GM12878 (cell line): ENCODE results near the gene NDUFV3. TPM values are rescaled to one million over a fixed set of nuclear protein-coding genes. Genes with fewer than 3 reads are reported as not detected.

Experiments used
- ATAC-seq: fragments of 200-7000 bp; cut with Tn5 transposase; 3 replicates; pipeline ENCODE4 v1.9.1; 2020; ENCODE audit warnings: mild to moderate bottlenecking, moderate library complexity
- BruUV-seq: library from RNA; stranded (reverse); fragments of 400-500 nt; replicated peaks from 2 replicates; lab custom pipeline; 2021; lab: Mats Ljungman, UMichigan
- CTCF ChIA-PET: fragments of 300-600 bp; sonication (Branson Sonifier 250); formaldehyde crosslinking; extraction: SDS; loops from one replicate; lab custom pipeline; 2021; ENCODE audit warnings: inconsistent platforms; lab: Yijun Ruan, JAX
- POLR2A ChIA-PET: fragments of 350-600 bp; formaldehyde crosslinking; extraction: SDS; loops from one replicate; lab custom pipeline; 2021; ENCODE audit warnings: inconsistent platforms; lab: Charles Lee
- RAD21 ChIA-PET: fragments of 300-600 bp; sonication (Branson Sonifier 250); formaldehyde crosslinking; loops from one replicate; lab custom pipeline; 2023; ENCODE audit warnings: antibody characterized with exemption; ENCODE audit not compliant: unreplicated experiment; lab: Charles Lee
- SMC1A ChIA-PET: fragments of 300-600 bp; sonication (Branson Sonifier 250); formaldehyde crosslinking; loops from one replicate; lab custom pipeline; 2023; ENCODE audit not compliant: unreplicated experiment, uncharacterized antibody; lab: Charles Lee
- DNase-seq: peaks from one replicate; pipeline ENCODE4 v3.0.0-alpha.2; 2011; ENCODE audit warnings: low read depth, low spot score
- FAIRE-seq: peaks from 3 replicates; lab custom pipeline; 2011; peaks lifted over from hg19 to GRCh38; lab: Jason Lieb, UNC
- H2AFZ ChIP-seq: 2 replicates; pipeline ENCODE4 v1.6.0; 2011; ENCODE audit warnings: low read depth, low read length, control low read depth; ENCODE audit not compliant: control insufficient read depth
- H3K27ac ChIP-seq: 2 replicates; pipeline ENCODE4 v1.5.1; 2011; ENCODE audit warnings: control low read depth; ENCODE audit not compliant: control insufficient read depth, insufficient read depth
- H3K27me3 ChIP-seq, 2 experiments: replicated peaks in 1 of 2; 2 replicates each; pipeline versions ENCODE4 v1.6.0 to v1.6.1; 2011; ENCODE audit warnings: low read length in 1 of 2; ENCODE audit not compliant: control insufficient read depth in 2 of 2, insufficient read depth in 2 of 2
- H3K36me3 ChIP-seq, 2 experiments: 2 replicates each; pipeline ENCODE4 v1.5.1; 2011; ENCODE audit warnings: low read length in 1 of 2; ENCODE audit not compliant: control insufficient read depth in 2 of 2, insufficient read depth in 2 of 2
- H3K4me1 ChIP-seq: 2 replicates; pipeline ENCODE4 v1.6.1; 2011; ENCODE audit warnings: mild to moderate bottlenecking, low read length, moderate library complexity, mixed read lengths; ENCODE audit not compliant: control insufficient read depth, insufficient read depth
- H3K4me2 ChIP-seq: 2 replicates; pipeline ENCODE4 v1.6.0; 2011; ENCODE audit warnings: control low read depth; ENCODE audit not compliant: control insufficient read depth, insufficient read depth
- H3K4me3 ChIP-seq: fragments of 200-600 bp; sonication (generic); 2 replicates; pipeline ENCODE4 v1.5.1; 2016
- H3K79me2 ChIP-seq: 2 replicates; pipeline ENCODE4 v1.6.0; 2011; ENCODE audit warnings: low read length; ENCODE audit not compliant: control insufficient read depth, insufficient read depth
- H3K9ac ChIP-seq: 2 replicates; pipeline ENCODE4 v1.8.0; 2011; ENCODE audit warnings: low read length, control low read depth, mixed read lengths; ENCODE audit not compliant: control insufficient read depth, insufficient read depth
- H3K9me3 ChIP-seq: replicated peaks from 3 replicates; pipeline ENCODE4 v1.5.1; 2011; ENCODE audit warnings: mild to moderate bottlenecking, low read length; ENCODE audit not compliant: control insufficient read depth, insufficient read depth
- H4K20me1 ChIP-seq: 2 replicates; pipeline ENCODE4 v1.6.0; 2011; ENCODE audit not compliant: control insufficient read depth, insufficient read depth
- HCFC1 ChIP-seq: fragments of 150-350 bp; IDR thresholded peaks from 2 replicates; pipeline ENCODE4 v1.6.1; 2014; ENCODE audit warnings: low read length
- NFIC ChIP-seq: IDR thresholded peaks from 2 replicates; pipeline ENCODE4 v1.6.1; 2012; ENCODE audit warnings: low read depth, mild to moderate bottlenecking, inconsistent platforms, low read length, moderate library complexity
- PAX5 ChIP-seq: IDR thresholded peaks from 2 replicates; pipeline ENCODE4 v1.6.1; 2011; ENCODE audit warnings: low read depth, low read length, borderline replicate concordance
- PKNOX1 ChIP-seq: fragments of 450-650 bp; IDR thresholded peaks from 2 replicates; pipeline ENCODE4 v1.6.1; 2016; ENCODE audit warnings: mild to moderate bottlenecking
- PML ChIP-seq: IDR thresholded peaks from 2 replicates; pipeline ENCODE4 v1.6.1; 2012; ENCODE audit warnings: low read length, inconsistent platforms
- SKIL ChIP-seq: fragments of 450-650 bp; IDR thresholded peaks from 2 replicates; pipeline ENCODE4 v1.6.1; 2017; ENCODE audit warnings: mild to moderate bottlenecking, low read depth, inconsistent platforms; ENCODE audit not compliant: poor library complexity, severe bottlenecking
- SMARCA5 ChIP-seq: fragments of 450-650 bp; IDR thresholded peaks from 2 replicates; pipeline ENCODE4 v1.6.1; 2017; ENCODE audit warnings: mild to moderate bottlenecking
- STAT3 ChIP-seq: IDR thresholded peaks from 2 replicates; pipeline ENCODE4 v1.6.1; 2011; ENCODE audit warnings: low read depth, low read length, improper control_type of control experiment
- SUPT20H ChIP-seq: IDR thresholded peaks from 2 replicates; pipeline ENCODE4 v1.6.1; 2011; ENCODE audit warnings: low read depth, mild to moderate bottlenecking, low read length, moderate library complexity, borderline replicate concordance; ENCODE audit not compliant: control insufficient read depth
- TBL1XR1 ChIP-seq: IDR thresholded peaks from 2 replicates; pipeline ENCODE4 v1.6.1; 2012; ENCODE audit warnings: low read depth, low read length, improper control_type of control experiment
- ZNF592 ChIP-seq: fragments of 450-650 bp; IDR thresholded peaks from 2 replicates; pipeline ENCODE4 v1.6.1; 2017; ENCODE audit warnings: mild to moderate bottlenecking, moderate library complexity
- WGBS: methylation state at CpG from one replicate; pipeline ENCODE4 v1.1.6; 2016; ENCODE audit warnings: low lambda C conversion rate; ENCODE audit not compliant: insufficient replicate concordance, insufficient coverage; ENCODE audit errors: missing lambda C conversion rate; 5-methylcytosine and 5-hydroxymethylcytosine counted together
- in situ Hi-C: fragments of 300-500 bp; cut with MboI; formaldehyde crosslinking; loops from 9 replicates; pipeline ENCODE4 v1.14.3; 2018; ENCODE audit warnings: mixed read lengths
- intact Hi-C: fragments of 100-400 bp; cut with micrococcal nuclease; formaldehyde crosslinking; loops from one replicate; pipeline ENCODE4 v1.14.2; 2022; ENCODE audit not compliant: unreplicated experiment
- polyA plus RNA-seq, 11 experiments: library from polyadenylated mRNA; depleted of rRNA in 4 of 11; unstranded in 6 of 11; stranded (reverse) in 5 of 11; fragments of >200 nt; fragmentation: Nextera tagmentation in 4 of 11; fragmentation: Illumina TruSeq in 1 of 11; extraction: Ambion mirVana in 4 of 11; extraction: Trizol in 1 of 11; gene quantifications; 1 replicate in 1 of 11; 2 replicates in 10 of 11; pipeline versions ENCODE4 v1.2.1 to v1.2.3, GENCODE V29; 2011 to 2016; ENCODE audit warnings: inconsistent platforms in 2 of 11, missing spikeins in 2 of 11, low read depth in 1 of 11
- total RNA-seq, 4 experiments: library from RNA; depleted of rRNA in 3 of 4; stranded (reverse); fragments of >200 nt in 3 of 4; fragmentation: Illumina TruSeq in 1 of 4; extraction: Trizol in 1 of 4; gene quantifications; 2 replicates each; pipeline versions ENCODE4 v1.2.1 to v1.2.3, GENCODE V29; 2013 to 2021

NDUFV3 gene
- total and polyA plus RNA-seq, 10 of the 15 experiments (the other 5 are each of a cell fraction or from before 2014, with no cell fraction given): 7.0 to 44.7 (median 29.9) TPM

- FAIRE-seq (no peak), ATAC-seq (no peak), DNase-seq (no peak)
- H3K4me2 ChIP-seq: no peak overlapping the region
- POLR2A ChIA-PET: no interaction called here
- TF ChIP-seq PKNOX1 (no peak), HCFC1 (no peak), NFIC (no peak), STAT3 (no peak), TBL1XR1 (no peak), SUPT20H (no peak)
- H2AFZ ChIP-seq: no peak overlapping the region
- no peak overlapping the region for H3K9ac ChIP-seq
- no peak overlapping the region for H3K4me3 ChIP-seq
- H3K4me1 ChIP-seq: no peaks in the 10 kb centered on the region
- no peaks in the 10 kb centered on the region for H3K27me3 ChIP-seq
- H3K9me3 ChIP-seq: no peaks in the 10 kb centered on the region
- peaks cover 4% of the 10 kb centered on the region; the same call in 1 of the 2 replicates for H4K20me1 ChIP-seq
- RAD21 ChIA-PET: no interaction called here
- peaks cover 26 to 50% of the 10 kb centered on the region in 2 experiments for H3K36me3 ChIP-seq
- SMC1A ChIA-PET: no interaction called here
- in situ Hi-C loops (no loop called here), intact Hi-C loops (no loop called here)
- WGBS: 91% methylated on average over 13 of the region's 13 CpGs
- H3K79me2 ChIP-seq: peaks cover 13% of the 10 kb centered on the region
- no peak overlapping the region for H3K27ac ChIP-seq
- no TSS peak for BruUV-seq
- CTCF ChIA-PET: no interaction called here
These were observed 29.6 kb upstream of the NDUFV3 start for GRCh38 chr21:42863504-42863870.

GRCh38 chr21:42864286-42864685 is 28.8 kb upstream of the NDUFV3 start:
- intact Hi-C loops: no loop called here
- ATAC-seq: no peak; the same call in 2 of the 3 replicates
- no peak for DNase-seq
- no peaks in the 10 kb centered on the region for H3K4me1 ChIP-seq
- ChIA-PET CTCF (no interaction called here), POLR2A (no interaction called here), RAD21 (no interaction called here), SMC1A (no interaction called here)
- peaks cover 27 to 53% of the 10 kb centered on the region in 2 experiments for H3K36me3 ChIP-seq
- H3K9ac ChIP-seq: no peak overlapping the region
- H3K27ac ChIP-seq: no peak overlapping the region
- BruUV-seq: no TSS peak
- in situ Hi-C loops: no loop called here
- H2AFZ ChIP-seq: no peak overlapping the region
- no peaks in the 10 kb centered on the region for H3K9me3 ChIP-seq
- peaks cover 4% of the 10 kb centered on the region; the same call in 1 of the 2 replicates for H4K20me1 ChIP-seq
- no peak for FAIRE-seq
- H3K4me3 ChIP-seq: no peak overlapping the region
- H3K27me3 ChIP-seq: no peaks in the 10 kb centered on the region
- peaks cover 15% of the 10 kb centered on the region for H3K79me2 ChIP-seq
- 95% methylated on average over 13 of the region's 14 CpGs for WGBS
- H3K4me2 ChIP-seq: no peak overlapping the region
- TF ChIP-seq SKIL: no peak
- TF ChIP-seq PAX5: no peak
- no peak for TF ChIP-seq PML
- TF ChIP-seq ZNF592: no peak
- no peak for TF ChIP-seq SMARCA5
